Activated T-cell treated with anti-CD3 and anti-CD28 coated beads, Interleukin-2, amount 50 U/mL, for 72 hours (primary cell): Measurements from ENCODE around the gene PERCC1. TPM values are rescaled to one million over a fixed set of nuclear protein-coding genes. Genes with fewer than 3 reads are reported as not detected.

ENCODE experiments used
- ATAC-seq, 2 donors: fragments of 150-1000 bp; cut with Tn5 transposase; replicated peaks in 1 of 2; 2 replicates each; pipeline ENCODE4 v1.10.0; 2021; ENCODE audit warnings: moderate library complexity in 2 of 2, mild to moderate bottlenecking in 1 of 2
- DNase-seq, 2 donors: peaks; one replicate each; pipeline ENCODE4 v3.0.0; 2021 to 2022; ENCODE audit warnings: mixed read lengths in 1 of 2
- H3K27ac Mint-ChIP-seq: one replicate; pipeline ENCODE4 v1.8.0; 2022; ENCODE audit warnings: mild to moderate bottlenecking, moderate library complexity, mixed read lengths
- H3K27me3 Mint-ChIP-seq: one replicate; pipeline ENCODE4 v1.8.0; 2022; ENCODE audit warnings: low read depth, mixed read lengths
- H3K36me3 Mint-ChIP-seq, 2 donors: one replicate each; pipeline ENCODE4 v1.8.0; 2022; ENCODE audit warnings: mixed read lengths in 2 of 2, mild to moderate bottlenecking in 1 of 2; ENCODE audit not compliant: insufficient read depth in 2 of 2
- H3K4me1 Mint-ChIP-seq: one replicate; pipeline ENCODE4 v1.8.0; 2022; ENCODE audit warnings: low read depth, mixed read lengths
- H3K4me3 Mint-ChIP-seq, 2 donors: one replicate each; pipeline ENCODE4 v1.8.0; 2022; ENCODE audit warnings: mild to moderate bottlenecking in 2 of 2, mixed read lengths in 2 of 2, moderate library complexity in 2 of 2
- H3K9me3 Mint-ChIP-seq, 2 donors: one replicate each; pipeline ENCODE4 v1.8.0; 2022; ENCODE audit warnings: mixed read lengths in 2 of 2
- total RNA-seq, 2 donors: library from RNA; stranded (reverse); gene quantifications; one replicate each; pipeline ENCODE4 v1.2.3, GENCODE V29; 2022

The PERCC1 gene
- total RNA-seq, 2 donors from 2014 or later, result 0.81 TPM; not detected in 1

DNA sequence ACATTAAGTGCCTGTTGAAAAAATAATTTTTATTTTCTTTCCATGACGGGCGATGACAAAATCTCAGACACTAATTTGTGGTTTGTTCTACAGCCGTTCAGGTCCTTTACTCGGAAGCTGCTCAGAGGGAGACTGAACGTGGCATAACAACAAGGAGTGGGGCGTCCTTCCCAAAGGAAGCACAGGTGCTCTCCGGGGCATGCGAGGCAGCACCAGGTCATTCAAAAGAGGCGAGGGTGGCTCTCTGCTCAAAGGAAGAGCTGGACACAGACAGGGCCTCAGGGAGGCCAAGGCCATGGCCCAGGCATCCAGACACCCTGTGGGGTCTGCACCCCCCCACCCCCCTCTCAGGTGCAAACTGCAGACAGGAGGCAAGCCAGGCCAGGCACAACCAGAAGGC lies 32.5 kb upstream of the PERCC1 start:
- no peak for ATAC-seq
- Mint-ChIP-seq H3K36me3 (peaks cover 0 to 7% of the 10 kb centered on the region in 2 donors), H3K4me3 (no peak overlapping the region), H3K9me3 (no peaks in the 10 kb centered on the region), H3K4me1 (no peaks in the 10 kb centered on the region), H3K27ac (peak overlapping the region; percentile 31), H3K27me3 (no peaks in the 10 kb centered on the region)
- no peak for DNase-seq

DNA sequence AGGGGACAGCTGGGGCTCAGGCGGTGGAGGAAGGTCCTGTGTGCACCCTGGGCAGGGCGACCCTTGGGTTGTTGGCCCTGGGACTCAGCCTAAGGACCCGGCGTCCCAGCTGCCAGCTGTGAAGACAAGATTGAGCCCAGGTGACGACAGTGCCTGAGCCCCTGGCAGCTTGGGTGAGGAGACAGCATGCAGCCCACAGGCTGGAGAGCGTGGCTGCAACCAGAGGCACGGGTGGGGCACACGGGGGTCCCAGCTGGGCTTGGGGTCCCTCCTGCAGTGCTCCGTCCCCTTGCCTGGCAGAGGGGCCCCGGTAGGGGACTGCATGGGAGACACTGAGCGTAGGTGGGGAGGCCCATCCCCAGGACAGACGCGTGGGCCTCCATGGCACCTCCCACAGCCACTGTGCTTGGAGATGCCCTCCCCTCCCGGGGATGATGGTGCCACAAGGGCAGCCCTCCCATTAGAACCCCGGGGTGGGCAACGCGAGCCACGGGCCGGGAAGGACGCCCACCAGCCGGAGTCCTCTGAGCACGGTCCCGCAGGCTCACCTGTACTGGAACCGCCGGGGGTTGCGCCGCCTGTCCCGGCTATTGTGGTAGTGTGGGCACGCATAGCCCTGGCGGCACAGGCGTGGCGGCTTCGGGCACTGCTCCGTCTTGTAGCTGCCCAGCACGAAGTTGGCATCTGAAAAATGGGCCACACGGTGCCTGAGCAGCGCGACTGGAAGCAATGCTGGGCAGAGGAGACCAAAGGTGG lies 31.9 kb upstream of the PERCC1 start:
- Mint-ChIP-seq H3K4me3 (no peak overlapping the region), H3K36me3 (peaks cover 0 to 7% of the 10 kb centered on the region in 2 donors), H3K9me3 (no peaks in the 10 kb centered on the region), H3K27ac (no peak overlapping the region), H3K27me3 (no peaks in the 10 kb centered on the region), H3K4me1 (peaks cover under 1% of the 10 kb centered on the region)
- DNase-seq (no peak), ATAC-seq (no peak)

DNA sequence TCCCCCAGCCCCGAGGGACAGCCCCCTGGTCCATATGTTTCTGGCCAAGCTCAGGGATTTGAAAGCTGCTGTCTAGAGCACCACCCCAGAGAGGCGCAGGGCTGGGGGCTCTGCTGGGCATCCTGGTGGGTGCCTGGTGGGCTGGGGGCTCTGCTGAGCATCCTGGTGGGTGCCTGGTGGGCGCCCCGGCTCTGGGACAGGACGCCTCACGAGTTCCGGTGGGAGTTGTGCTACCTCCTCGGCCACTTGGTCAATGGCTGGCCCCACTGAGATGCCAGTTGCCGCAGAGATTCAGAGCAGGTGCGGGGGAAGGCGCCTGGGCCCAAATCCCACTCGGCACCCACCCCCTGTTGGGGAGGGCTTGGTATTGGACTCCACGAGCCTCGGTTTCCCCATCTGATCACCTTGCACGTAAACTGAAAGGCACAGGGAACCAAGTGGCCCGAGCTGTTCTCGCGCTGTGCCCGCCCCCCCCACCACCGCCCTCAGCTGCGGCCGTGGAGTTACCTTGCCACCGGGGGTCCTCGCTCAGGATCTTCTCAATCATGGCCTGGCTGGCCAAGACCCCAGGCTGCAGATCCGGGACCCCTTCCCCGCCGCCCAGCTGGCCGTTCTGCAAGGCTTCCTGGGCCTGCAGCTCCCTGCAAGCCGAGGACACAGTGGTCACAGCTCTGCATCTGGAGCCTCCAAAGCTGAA lies 29.7 kb upstream of the PERCC1 start:
- no peak overlapping the region for H3K27ac Mint-ChIP-seq
- no peaks in the 10 kb centered on the region for H3K27me3 Mint-ChIP-seq
- peaks cover 9% of the 10 kb centered on the region for H3K4me1 Mint-ChIP-seq
- H3K9me3 Mint-ChIP-seq, result no peaks in the 10 kb centered on the region
- ATAC-seq (no peak), DNase-seq (no peak)
- H3K36me3 Mint-ChIP-seq, result peaks cover 0 to 7% of the 10 kb centered on the region in 2 donors
- no peak overlapping the region for H3K4me3 Mint-ChIP-seq

DNA sequence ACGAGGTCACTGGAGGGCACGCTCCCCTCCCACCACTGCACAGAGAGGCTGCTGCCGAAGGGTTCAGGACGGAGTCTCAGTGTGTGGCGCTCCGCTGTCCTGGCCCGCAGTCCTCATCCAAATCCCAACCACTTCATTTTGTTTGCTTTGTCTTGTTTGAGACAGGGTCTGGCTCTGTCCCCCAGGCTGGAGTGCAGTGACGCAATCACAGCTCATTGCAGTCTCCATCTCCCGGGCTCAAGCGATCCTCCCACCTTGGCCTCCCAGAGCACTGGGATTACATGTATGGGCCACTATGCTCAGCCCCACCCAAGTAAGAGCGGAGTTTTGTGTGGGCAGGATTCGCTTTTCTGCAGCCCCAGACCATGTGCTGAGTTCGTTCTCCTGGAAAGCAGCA lies 29.1 kb upstream of the PERCC1 start:
- H3K36me3 Mint-ChIP-seq, result peaks cover 0 to 7% of the 10 kb centered on the region in 2 donors
- no peaks in the 10 kb centered on the region for H3K9me3 Mint-ChIP-seq
- no peaks in the 10 kb centered on the region for H3K27me3 Mint-ChIP-seq
- ATAC-seq, result no peak
- peaks cover 11% of the 10 kb centered on the region for H3K4me1 Mint-ChIP-seq
- no peak overlapping the region for H3K4me3 Mint-ChIP-seq
- H3K27ac Mint-ChIP-seq, result no peak overlapping the region
- DNase-seq, result no peak

DNA sequence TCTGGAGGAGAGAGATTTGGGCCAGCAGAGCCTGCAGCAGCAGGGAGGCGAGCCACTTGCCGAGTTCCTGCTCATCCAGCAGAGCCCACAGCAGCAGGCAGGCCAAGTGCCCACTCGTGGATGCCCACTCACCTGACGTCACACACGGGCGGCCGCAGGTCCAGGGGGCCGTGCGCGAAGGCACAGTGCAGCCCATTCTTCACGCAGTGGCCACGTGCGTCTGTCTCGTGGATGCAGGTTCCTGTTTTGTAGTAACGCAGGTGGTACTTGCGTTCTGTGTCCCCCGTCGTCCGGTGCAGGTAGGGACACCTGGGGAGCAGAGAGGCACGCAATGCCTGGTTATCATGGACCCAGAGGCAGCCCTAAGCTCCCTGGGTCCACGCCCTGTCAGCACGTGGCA lies 27.8 kb upstream of the PERCC1 start:
- H3K9me3 Mint-ChIP-seq, result no peaks in the 10 kb centered on the region
- no peak for DNase-seq
- no peaks in the 10 kb centered on the region for H3K27me3 Mint-ChIP-seq
- no peak overlapping the region for H3K27ac Mint-ChIP-seq
- ATAC-seq, result no peak
- H3K36me3 Mint-ChIP-seq, result peaks cover 0 to 7% of the 10 kb centered on the region in 2 donors
- H3K4me3 Mint-ChIP-seq, result no peak overlapping the region
- peaks cover 21% of the 10 kb centered on the region for H3K4me1 Mint-ChIP-seq

DNA sequence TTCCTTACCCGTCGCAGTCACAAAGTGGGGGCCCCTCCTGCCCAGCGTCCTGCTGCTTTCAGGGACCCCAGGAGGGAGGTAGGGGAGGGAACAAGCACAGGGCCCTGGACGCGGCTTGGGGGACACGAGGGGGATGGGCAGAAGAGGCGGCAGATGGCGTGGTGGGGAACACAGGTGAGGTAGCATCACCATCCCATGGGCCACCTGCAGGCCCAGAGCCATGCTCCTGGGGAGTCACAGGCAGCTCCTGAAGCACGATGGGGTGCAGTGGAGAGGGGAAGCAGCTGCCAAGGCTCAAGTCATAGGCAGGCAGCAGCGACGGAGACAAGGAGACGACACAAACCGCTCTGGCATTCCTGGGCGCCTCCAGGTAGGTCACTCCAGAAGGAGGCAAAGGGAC lies 27.1 kb upstream of the PERCC1 start:
- DNase-seq, result no peak
- no peaks in the 10 kb centered on the region for H3K9me3 Mint-ChIP-seq
- no peak overlapping the region for H3K27ac Mint-ChIP-seq
- H3K4me1 Mint-ChIP-seq, result peaks cover 25% of the 10 kb centered on the region
- H3K4me3 Mint-ChIP-seq, result no peak overlapping the region
- H3K36me3 Mint-ChIP-seq, result peaks cover 0 to 6% of the 10 kb centered on the region in 2 donors
- no peaks in the 10 kb centered on the region for H3K27me3 Mint-ChIP-seq
- no peak for ATAC-seq

DNA sequence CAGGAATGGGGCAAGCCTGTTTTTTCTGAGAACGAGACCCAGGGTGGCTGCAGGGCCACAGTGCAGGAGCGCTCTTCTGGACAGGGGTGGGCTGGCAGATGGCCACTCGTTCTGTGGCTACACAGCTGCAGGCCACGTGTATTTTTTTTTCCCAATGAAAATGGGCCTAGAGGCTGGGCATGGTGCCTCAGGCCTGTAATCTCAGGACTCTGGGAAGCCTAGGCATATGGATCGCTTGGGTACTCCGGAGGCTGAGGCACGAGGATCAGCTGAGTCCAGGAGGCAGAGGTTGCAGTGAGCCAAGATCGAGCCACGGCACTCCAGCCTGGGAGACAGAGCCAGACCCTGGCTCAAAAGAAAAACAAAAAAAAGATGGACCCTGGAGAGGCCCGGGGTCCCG lies 23.1 kb upstream of the PERCC1 start:
- Mint-ChIP-seq H3K9me3 (no peaks in the 10 kb centered on the region), H3K27me3 (no peaks in the 10 kb centered on the region), H3K36me3 (no peaks in the 10 kb centered on the region), H3K27ac (no peak overlapping the region), H3K4me3 (peak overlapping the region; percentile 81 to 90), H3K4me1 (peaks cover 38% of the 10 kb centered on the region)
- DNase-seq (no peak), ATAC-seq (no peak)

DNA sequence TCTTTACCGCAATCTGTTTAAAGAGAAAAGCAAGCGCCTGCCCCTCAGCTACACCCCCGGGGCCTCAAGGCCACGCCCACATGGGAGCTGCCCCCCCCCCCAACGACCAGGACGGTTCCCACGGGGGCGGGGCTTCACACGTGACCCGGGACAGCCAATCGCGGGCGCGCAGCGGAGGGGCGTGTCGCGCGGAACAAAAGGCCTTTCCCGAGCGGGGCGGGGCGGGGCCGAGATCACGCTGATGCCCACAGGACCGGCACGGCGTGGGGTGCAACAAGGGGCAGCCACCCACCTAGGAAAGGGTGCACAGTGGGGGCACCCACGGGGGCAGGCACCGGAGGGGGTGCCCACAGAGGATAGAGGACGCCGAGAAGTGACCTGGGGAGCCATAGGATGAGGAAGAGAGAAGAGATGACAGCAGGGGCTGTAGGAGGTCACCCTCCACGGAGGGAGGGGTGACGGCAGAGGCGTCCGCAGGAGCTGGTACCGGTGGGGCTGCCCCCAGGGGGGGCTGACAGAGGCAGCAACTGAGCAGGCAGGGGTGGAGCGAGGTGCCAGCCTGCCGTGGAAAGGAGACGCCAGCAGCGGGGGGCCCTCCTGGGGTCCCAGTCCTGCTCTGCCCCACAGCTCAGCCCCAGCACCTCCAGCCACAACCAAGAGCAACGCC lies 22.6 kb upstream of the PERCC1 start:
- Mint-ChIP-seq H3K36me3 (no peaks in the 10 kb centered on the region), H3K9me3 (no peaks in the 10 kb centered on the region), H3K4me3 (peak overlapping the region; percentile 81 to 90), H3K27me3 (no peaks in the 10 kb centered on the region), H3K27ac (no peak overlapping the region), H3K4me1 (peaks cover 38% of the 10 kb centered on the region)
- ATAC-seq (peak; percentile 94 to 96), DNase-seq (peak; percentile 96)

DNA sequence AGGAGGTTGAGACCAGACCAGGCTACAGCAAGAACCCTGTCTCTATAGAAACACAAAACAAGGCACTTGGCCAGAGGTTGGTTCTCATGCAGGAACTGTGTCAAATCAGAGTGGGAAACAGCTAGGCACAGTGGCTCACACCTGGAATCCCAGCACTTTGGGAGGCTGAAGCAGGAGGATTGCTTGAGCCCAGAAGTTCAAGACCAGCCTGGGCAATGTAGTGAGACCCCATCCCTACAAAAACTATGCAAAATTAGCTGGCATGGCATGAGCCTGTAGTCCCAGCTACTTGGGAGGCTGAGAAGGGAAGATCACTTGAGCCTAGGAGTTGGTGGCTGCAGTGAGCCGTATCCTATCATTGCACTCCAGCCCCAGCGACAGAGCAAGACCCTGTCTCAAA lies 18.0 kb upstream of the PERCC1 start:
- no peak overlapping the region for H3K27ac Mint-ChIP-seq
- no peak for ATAC-seq
- peak overlapping the region; percentile 59 to 89 for H3K4me3 Mint-ChIP-seq
- no peaks in the 10 kb centered on the region for H3K36me3 Mint-ChIP-seq
- no peaks in the 10 kb centered on the region for H3K9me3 Mint-ChIP-seq
- no peak for DNase-seq
- H3K4me1 Mint-ChIP-seq, result peaks cover 29% of the 10 kb centered on the region
- H3K27me3 Mint-ChIP-seq, result no peaks in the 10 kb centered on the region

DNA sequence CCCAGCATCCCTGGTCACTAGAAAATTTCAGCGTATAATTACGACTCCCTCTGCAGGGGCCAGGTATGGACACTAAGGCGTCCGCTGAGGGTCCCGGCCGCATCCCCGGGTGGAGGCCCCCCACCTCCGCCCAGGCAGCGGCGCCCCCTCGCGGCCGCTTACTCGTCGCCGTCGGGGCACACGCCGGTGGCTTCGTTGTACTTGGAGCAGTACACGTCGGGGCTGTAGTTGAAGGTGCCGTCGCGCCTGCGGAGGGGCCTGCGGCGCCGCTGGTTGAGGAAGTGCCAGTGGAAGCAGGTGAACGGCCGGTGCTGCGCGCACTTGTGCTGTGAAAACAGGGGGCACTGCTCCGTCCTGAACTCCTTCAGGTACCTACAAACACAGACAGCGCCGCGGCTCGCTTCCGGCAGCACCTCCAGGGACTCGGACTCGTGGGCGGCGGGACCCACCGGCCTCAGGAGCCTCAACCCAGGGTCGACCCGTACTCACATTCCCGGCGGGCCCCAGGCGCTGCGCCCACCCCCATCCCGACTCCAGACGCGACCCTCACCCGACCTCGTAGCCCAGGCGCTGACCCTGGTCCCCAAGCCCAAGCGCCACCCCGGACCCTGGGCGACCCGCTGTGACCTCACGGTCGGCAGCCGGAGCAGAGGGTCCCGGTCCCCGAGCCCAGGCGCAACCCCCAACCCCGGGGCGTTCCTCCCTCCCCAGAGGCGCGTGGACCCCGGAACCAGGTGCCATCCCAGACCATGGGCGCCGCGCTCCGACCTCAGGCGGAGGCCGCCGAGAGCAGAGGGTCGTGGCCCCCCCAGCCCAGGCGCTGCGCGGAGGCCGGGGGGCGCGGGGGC lies 17.0 kb upstream of the PERCC1 start:
- H3K4me3 Mint-ChIP-seq, result peak overlapping the region; percentile 86 to 89
- ATAC-seq (peak; percentile 69 to 71), DNase-seq (peak; percentile 82 to 83)
- H3K27me3 Mint-ChIP-seq, result no peaks in the 10 kb centered on the region
- peaks cover 31% of the 10 kb centered on the region for H3K4me1 Mint-ChIP-seq
- H3K36me3 Mint-ChIP-seq, result no peaks in the 10 kb centered on the region
- no peaks in the 10 kb centered on the region for H3K9me3 Mint-ChIP-seq
- H3K27ac Mint-ChIP-seq, result peak overlapping the region; percentile 79

DNA sequence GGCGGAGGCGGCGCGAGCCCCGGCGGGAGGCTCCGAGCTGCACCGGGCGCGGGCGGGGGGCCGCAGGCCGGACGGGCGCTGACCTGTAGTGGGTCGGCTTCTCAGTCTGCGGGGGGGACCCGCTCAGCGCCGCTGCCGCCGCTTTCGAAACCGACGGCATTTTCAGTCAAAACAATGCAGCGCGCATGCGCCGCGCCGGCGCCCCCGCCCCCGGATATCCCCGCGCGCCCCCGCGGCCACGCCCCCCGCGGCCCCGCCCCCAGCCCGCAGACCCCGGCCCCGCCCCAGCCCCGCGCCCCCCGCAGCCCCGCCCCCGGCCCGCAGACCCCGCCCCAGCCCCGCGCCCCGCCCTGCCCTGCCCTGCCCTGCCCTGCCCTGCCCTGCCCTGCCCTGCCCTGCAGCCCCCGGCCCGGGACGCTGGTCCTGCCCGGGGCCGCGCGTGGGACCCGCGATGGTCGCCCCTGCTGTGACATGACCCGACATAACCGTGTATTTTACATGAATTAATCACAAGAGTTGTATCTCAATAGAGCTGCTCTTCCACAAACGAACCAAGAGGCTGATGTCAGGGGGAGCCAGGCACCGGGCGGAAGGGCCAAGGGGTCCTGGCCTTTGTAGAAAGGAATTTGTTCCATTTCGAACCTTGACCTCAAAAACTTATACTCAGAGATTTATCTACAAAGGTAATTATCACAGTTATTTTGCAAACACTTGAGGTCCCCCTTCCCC lies 16.2 kb upstream of the PERCC1 start, which contains the start of gene UNKL:
Gene UNKL, minus strand, starts transcription at position 173 of the 729 bp plus-strand sequence. Its CDS starts 13 bp downstream, at position 160.
- ATAC-seq, result peak; percentile 78
- peaks cover 33% of the 10 kb centered on the region for H3K4me1 Mint-ChIP-seq
- no peaks in the 10 kb centered on the region for H3K27me3 Mint-ChIP-seq
- H3K9me3 Mint-ChIP-seq, result no peaks in the 10 kb centered on the region
- peak; percentile 87 for DNase-seq
- no peaks in the 10 kb centered on the region for H3K36me3 Mint-ChIP-seq
- peak within 1 kb of the TSS; percentile 86 to 89 for H3K4me3 Mint-ChIP-seq
- peak within 1 kb of the TSS; percentile 95 for H3K27ac Mint-ChIP-seq

DNA sequence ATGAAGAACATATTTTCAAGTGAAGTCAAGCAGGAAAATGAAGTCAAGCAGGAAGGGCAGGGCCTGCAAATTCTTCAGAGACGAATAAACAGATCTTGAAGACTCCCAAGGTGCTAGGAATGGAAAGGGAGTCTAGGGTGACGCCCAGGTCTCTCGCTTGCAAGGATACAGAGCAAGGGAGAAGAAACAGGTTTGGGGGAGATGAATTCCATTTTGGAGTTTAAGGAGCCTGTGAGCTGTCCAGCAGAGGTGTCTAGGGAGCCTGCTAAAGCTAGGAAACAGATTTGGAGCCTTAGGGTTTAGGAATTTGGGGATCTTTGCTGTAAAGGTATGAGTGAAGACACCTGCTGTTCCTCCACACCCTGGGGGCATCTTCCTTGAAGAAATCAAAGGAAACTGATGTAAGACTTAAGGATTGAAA lies 14.3 kb upstream of the PERCC1 start:
- Mint-ChIP-seq H3K4me1 (peaks cover 38% of the 10 kb centered on the region), H3K27ac (peak overlapping the region; percentile 76), H3K9me3 (no peaks in the 10 kb centered on the region), H3K36me3 (no peaks in the 10 kb centered on the region), H3K4me3 (no peak overlapping the region), H3K27me3 (no peaks in the 10 kb centered on the region)
- DNase-seq, result no peak
- no peak for ATAC-seq
